PC-3 (cell line): ENCODE data around the gene ANK3.

Source experiments
- CTCF ChIP-seq: fragments of 300-600 bp; sonication (generic); conservative IDR thresholded peaks from 2 replicates; pipeline ENCODE4 v1.5.1; 2017; ENCODE audit warnings: antibody characterized with exemption, low read depth, mild to moderate bottlenecking, low read length
- EZH2 ChIP-seq: fragments of 300-600 bp; sonication (generic); IDR thresholded peaks from one replicate; pipeline ENCODE4 v1.6.1; 2017; ENCODE audit warnings: antibody characterized with exemption, mild to moderate bottlenecking, low read length; ENCODE audit not compliant: unreplicated experiment

GRCh38 chr10:59980356-59980755 lies 409.3 kb downstream of the ANK3 start:
- no peak for TF ChIP-seq CTCF
- no peak for TF ChIP-seq EZH2
